GM21367 (cell line): ENCODE results near the gene ZNF423.

Source experiments
- ATAC-seq: cut with Tn5 transposase; IDR thresholded peaks from one replicate; pipeline ENCODE4 v1.9.1; 2021; ENCODE audit not compliant: unreplicated experiment

Gene ZNF423

GRCh38 chr16:49649013-49649765 is 206.7 kb downstream of the ZNF423 start:
- ATAC-seq = no peak

GRCh38 chr16:49647673-49648072 is 208.2 kb downstream of the ZNF423 start:
- ATAC-seq = no peak

- no peak for ATAC-seq
Measured at GRCh38 chr16:49645263-49645662, 210.6 kb downstream of the ZNF423 start.

GRCh38 chr16:49644145-49644463 is 211.8 kb downstream of the ZNF423 start:
- ATAC-seq = no peak

- ATAC-seq = no peak
Measured at GRCh38 chr16:49643429-49644144, 212.3 kb downstream of the ZNF423 start.

GRCh38 chr16:49641250-49641649 is 214.7 kb downstream of the ZNF423 start:
- no peak for ATAC-seq

- no peak for ATAC-seq
Measured at GRCh38 chr16:49640581-49640980, 215.3 kb downstream of the ZNF423 start.

- no peak for ATAC-seq
Measured at GRCh38 chr16:49639739-49640431, 216.0 kb downstream of the ZNF423 start.

GRCh38 chr16:49638673-49639610 is 217.0 kb downstream of the ZNF423 start:
- no peak for ATAC-seq

GRCh38 chr16:49637933-49638672 is 217.8 kb downstream of the ZNF423 start:
- no peak for ATAC-seq

GRCh38 chr16:49637511-49637910 is 218.4 kb downstream of the ZNF423 start:
- no peak for ATAC-seq

GRCh38 chr16:49636608-49637007 is 219.3 kb downstream of the ZNF423 start:
- ATAC-seq = no peak

- ATAC-seq = no peak
Measured at GRCh38 chr16:49635591-49636581, 220.0 kb downstream of the ZNF423 start.

GRCh38 chr16:49635009-49635350 is 220.9 kb downstream of the ZNF423 start:
- ATAC-seq = no peak

GRCh38 chr16:49634235-49635008 is 221.5 kb downstream of the ZNF423 start:
- no peak for ATAC-seq

- no peak for ATAC-seq
Measured at GRCh38 chr16:49632795-49633184, 223.1 kb downstream of the ZNF423 start.

GRCh38 chr16:49632086-49632794 is 223.7 kb downstream of the ZNF423 start:
- no peak for ATAC-seq
